SK-N-SH treated with all-trans-retinoic acid at 6 μM for 48 hours (cell line): ENCODE measurements around the gene PCIF1.

ENCODE experiments used
- ARNTL ChIP-seq: fragments of 450-650 bp; formaldehyde crosslinking; IDR thresholded peaks from 2 replicates; pipeline ENCODE4 v1.5.0; 2020; ENCODE audit warnings: low read depth, mild to moderate bottlenecking, moderate library complexity, borderline replicate concordance
- ISL1 ChIP-seq: fragments of 250-450 bp; sonication (Bioruptor Pico); IDR thresholded peaks from 2 replicates; pipeline ENCODE4 v2.1.2; 2022; ENCODE audit warnings: mild to moderate bottlenecking, moderate library complexity
- RARB ChIP-seq: fragments of 250-450 bp; sonication (Bioruptor Pico); IDR thresholded peaks from 2 replicates; pipeline ENCODE4 v1.8.0; 2021; ENCODE audit warnings: mild to moderate bottlenecking, moderate library complexity
- TOX ChIP-seq: fragments of 250-450 bp; sonication (Bioruptor Pico); IDR thresholded peaks from 2 replicates; pipeline ENCODE4 v1.8.0; 2021; ENCODE audit warnings: mild to moderate bottlenecking, moderate library complexity, borderline replicate concordance
- ZFP30 ChIP-seq: fragments of 450-650 bp; formaldehyde crosslinking; IDR thresholded peaks from 2 replicates; pipeline ENCODE4 v1.5.0; 2022; ENCODE audit warnings: mild to moderate bottlenecking, moderate library complexity
- ZNF70 ChIP-seq: fragments of 450-650 bp; formaldehyde crosslinking; IDR thresholded peaks from 2 replicates; pipeline ENCODE4 v1.5.0; 2020; ENCODE audit warnings: mild to moderate bottlenecking, moderate library complexity
- TF ChIP-seq, protein P1 (sequence below): fragments of 250-450 bp; sonication (Bioruptor Pico); IDR thresholded peaks from 2 replicates; pipeline ENCODE4 v1.5.0; 2020; ENCODE audit warnings: mild to moderate bottlenecking, moderate library complexity

DNA sequence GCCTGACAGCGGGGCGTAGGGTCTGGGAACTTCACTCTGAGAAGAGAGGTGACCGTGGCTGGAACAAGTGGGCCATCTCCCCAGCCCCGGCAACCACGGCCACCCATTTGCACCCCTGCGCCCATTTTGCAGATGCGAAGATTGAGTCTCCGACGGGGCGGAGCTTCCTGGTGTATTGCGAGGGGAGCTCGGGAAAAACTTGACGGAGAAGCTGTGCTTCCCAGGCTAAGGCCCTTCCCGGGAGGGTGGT is 36.9 kb downstream of the PCIF1 start:
- TF ChIP-seq, protein P1, sequence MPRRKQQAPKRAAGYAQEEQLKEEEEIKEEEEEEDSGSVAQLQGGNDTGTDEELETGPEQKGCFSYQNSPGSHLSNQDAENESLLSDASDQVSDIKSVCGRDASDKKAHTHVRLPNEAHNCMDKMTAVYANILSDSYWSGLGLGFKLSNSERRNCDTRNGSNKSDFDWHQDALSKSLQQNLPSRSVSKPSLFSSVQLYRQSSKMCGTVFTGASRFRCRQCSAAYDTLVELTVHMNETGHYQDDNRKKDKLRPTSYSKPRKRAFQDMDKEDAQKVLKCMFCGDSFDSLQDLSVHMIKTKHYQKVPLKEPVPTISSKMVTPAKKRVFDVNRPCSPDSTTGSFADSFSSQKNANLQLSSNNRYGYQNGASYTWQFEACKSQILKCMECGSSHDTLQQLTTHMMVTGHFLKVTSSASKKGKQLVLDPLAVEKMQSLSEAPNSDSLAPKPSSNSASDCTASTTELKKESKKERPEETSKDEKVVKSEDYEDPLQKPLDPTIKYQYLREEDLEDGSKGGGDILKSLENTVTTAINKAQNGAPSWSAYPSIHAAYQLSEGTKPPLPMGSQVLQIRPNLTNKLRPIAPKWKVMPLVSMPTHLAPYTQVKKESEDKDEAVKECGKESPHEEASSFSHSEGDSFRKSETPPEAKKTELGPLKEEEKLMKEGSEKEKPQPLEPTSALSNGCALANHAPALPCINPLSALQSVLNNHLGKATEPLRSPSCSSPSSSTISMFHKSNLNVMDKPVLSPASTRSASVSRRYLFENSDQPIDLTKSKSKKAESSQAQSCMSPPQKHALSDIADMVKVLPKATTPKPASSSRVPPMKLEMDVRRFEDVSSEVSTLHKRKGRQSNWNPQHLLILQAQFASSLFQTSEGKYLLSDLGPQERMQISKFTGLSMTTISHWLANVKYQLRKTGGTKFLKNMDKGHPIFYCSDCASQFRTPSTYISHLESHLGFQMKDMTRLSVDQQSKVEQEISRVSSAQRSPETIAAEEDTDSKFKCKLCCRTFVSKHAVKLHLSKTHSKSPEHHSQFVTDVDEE (CRISPR knock-in tag) = no peak; the same call in 1 of the 2 replicates
- TF ChIP-seq ARNTL (no peak), ZNF70 (CRISPR knock-in tag) (no peak), ISL1 (no peak), RARB (CRISPR knock-in tag) (no peak), TOX (no peak), ZFP30 (CRISPR knock-in tag) (no peak)
